Erythroblast (primary cell): ENCODE results near the gene MYO18B.

ENCODE experiments used
- GATA1 ChIP-seq: IDR thresholded peaks from 2 replicates; pipeline ENCODE4 v1.6.1; 2011; ENCODE audit warnings: low read depth, mild to moderate bottlenecking, control low read depth, low read length, moderate library complexity
- POLR2A ChIP-seq: IDR thresholded peaks from 2 replicates; pipeline ENCODE4 v1.6.1; 2011; ENCODE audit warnings: mild to moderate bottlenecking, low read length

GRCh38 chr22:25923914-25924313 is 181.9 kb downstream of the MYO18B start:
- no peak for TF ChIP-seq POLR2A
- TF ChIP-seq GATA1, result no peak
